Lower leg skin (tissue), 3 donors: ENCODE measurements around the gene KIAA0040.

Experiments used
- CTCF ChIP-seq, 3 donors: fragments of 450-650 bp; IDR thresholded peaks; one replicate each; pipeline ENCODE4 v1.5.1; 2016; ENCODE audit warnings: antibody characterized with exemption in 3 of 3, mild to moderate bottlenecking in 3 of 3, moderate library complexity in 2 of 3
- POLR2A ChIP-seq, 2 donors: fragments of 450-650 bp; IDR thresholded peaks; one replicate each; pipeline ENCODE4 v1.6.1; 2016 to 2017; ENCODE audit warnings: antibody characterized with exemption in 2 of 2, mild to moderate bottlenecking in 1 of 2, moderate library complexity in 1 of 2

GRCh38 chr1:175188936-175189335, 3.6 kb downstream of the KIAA0040 start:
- TF ChIP-seq CTCF (IDR thresholded peaks at IDR 0.05) (no peak), POLR2A (IDR thresholded peaks at IDR 0.05) (no peak)
